SK-N-SH (cell line): ENCODE measurements around the gene EMX1.

ENCODE experiments used
- FOXM1 ChIP-seq: IDR thresholded peaks from 2 replicates; pipeline ENCODE4 v1.4.0; 2012; ENCODE audit warnings: low read depth, mild to moderate bottlenecking
- MXI1 ChIP-seq: IDR thresholded peaks from 2 replicates; pipeline ENCODE4 v1.6.1; 2012; ENCODE audit warnings: mild to moderate bottlenecking, low read depth, low read length, improper control_type of control experiment
- TAF1 ChIP-seq: IDR thresholded peaks from 2 replicates; pipeline ENCODE4 v1.6.1; 2012; ENCODE audit warnings: low read depth, mild to moderate bottlenecking, low read length, moderate library complexity, borderline replicate concordance
- TCF12 ChIP-seq: IDR thresholded peaks from 2 replicates; pipeline ENCODE4 v1.4.0; 2012

DNA sequence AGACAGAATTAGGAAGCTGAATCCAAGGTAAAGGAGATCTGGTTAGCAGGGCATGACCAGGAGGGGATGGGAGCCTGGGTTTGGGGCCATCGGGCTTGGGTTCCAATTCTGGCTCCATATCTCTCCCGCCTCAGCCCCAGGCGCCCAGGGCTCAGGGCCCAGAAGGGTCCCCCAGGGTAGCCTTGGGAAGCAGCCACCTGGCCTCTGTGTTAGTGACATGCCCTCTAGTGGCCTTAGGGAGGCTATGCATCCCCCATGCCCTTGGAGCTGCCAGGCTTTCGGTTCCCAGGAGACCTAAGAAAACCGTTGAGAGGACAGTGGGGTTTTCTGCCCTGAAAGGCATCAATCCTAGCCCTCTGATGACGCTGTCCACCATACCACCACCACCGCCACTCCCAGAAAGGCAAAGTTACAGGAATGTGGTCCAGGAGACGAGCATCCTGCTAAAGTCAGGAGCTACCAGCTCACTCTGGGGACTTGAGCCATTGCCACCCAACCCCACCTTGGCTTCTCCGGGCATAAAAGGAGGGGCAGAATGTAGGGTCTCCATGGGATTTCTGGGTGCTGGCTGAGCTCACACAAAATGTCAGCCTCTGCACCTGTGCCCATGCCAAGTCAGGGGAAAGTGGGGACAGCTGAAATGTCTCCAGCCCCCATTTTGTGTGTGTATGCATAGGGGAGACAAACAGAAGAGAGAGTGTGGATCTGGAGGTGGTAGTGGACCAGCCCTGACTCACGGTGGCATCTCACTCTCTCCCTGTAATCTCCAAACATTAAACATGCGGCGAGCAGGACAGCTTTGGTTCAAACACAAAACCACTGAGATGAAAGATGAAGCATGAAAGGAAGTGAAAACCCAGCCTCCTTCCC lies 56.5 kb downstream of the EMX1 start:
- TF ChIP-seq TCF12 (no peak), TAF1 (no peak), MXI1 (no peak), FOXM1 (no peak)
